HepG2 (cell line): Measurements from ENCODE around the gene ACSBG1. TPM values are rescaled to one million over a fixed set of nuclear protein-coding genes. Genes with fewer than 3 reads are reported as not detected.

ENCODE experiments used
- AHR ChIP-seq: IDR thresholded peaks from 2 replicates; pipeline ENCODE4 v1.6.1; 2018; ENCODE audit warnings: missing genetic modification reagents, missing compliant biosample characterization
- CC2D1A ChIP-seq: sonication (generic); formaldehyde crosslinking; IDR thresholded peaks from 2 replicates; pipeline ENCODE4 v1.8.1; 2023; ENCODE audit warnings: mild to moderate bottlenecking, missing genetic modification reagents
- CHCHD3 ChIP-seq: sonication (generic); formaldehyde crosslinking; IDR thresholded peaks from 2 replicates; pipeline ENCODE4 v1.8.0; 2022; ENCODE audit warnings: mild to moderate bottlenecking, missing genetic modification reagents, moderate library complexity
- ELF4 ChIP-seq: sonication (generic); formaldehyde crosslinking; IDR thresholded peaks from 2 replicates; pipeline ENCODE4 v1.5.0; 2020; ENCODE audit warnings: missing genetic modification reagents, mild to moderate bottlenecking, moderate library complexity, borderline replicate concordance
- GPN1 ChIP-seq: sonication (generic); formaldehyde crosslinking; IDR thresholded peaks from 2 replicates; pipeline ENCODE4 v1.5.1; 2020; ENCODE audit warnings: missing genetic modification reagents, borderline replicate concordance
- HDAC6 ChIP-seq: fragments of 200-600 bp; sonication (generic); IDR thresholded peaks from 2 replicates; pipeline ENCODE4 v1.7.0; 2017; ENCODE audit warnings: mild to moderate bottlenecking, antibody characterized with exemption, low read length, low read depth
- HHEX ChIP-seq: IDR thresholded peaks from 2 replicates; pipeline ENCODE4 v1.6.1; 2016; ENCODE audit warnings: control low read depth
- KDM3A ChIP-seq: IDR thresholded peaks from 2 replicates; pipeline ENCODE4 v1.6.1; 2018; ENCODE audit warnings: low read depth, missing compliant biosample characterization
- KLF9 ChIP-seq: IDR thresholded peaks from 2 replicates; pipeline ENCODE4 v1.6.1; 2016; ENCODE audit warnings: low read depth
- POLR2A ChIP-seq, 2 experiments: IDR thresholded peaks; 2 replicates each; pipeline ENCODE4 v1.6.1; 2011; ENCODE audit warnings: low read depth in 2 of 2, low read length in 2 of 2, mild to moderate bottlenecking in 1 of 2, moderate library complexity in 1 of 2; ENCODE audit not compliant: insufficient read depth in 1 of 2
- SMARCE1 ChIP-seq: fragments of 450-650 bp; IDR thresholded peaks from 2 replicates; pipeline ENCODE4 v1.6.1; 2017; ENCODE audit warnings: borderline replicate concordance
- TAF15 ChIP-seq: fragments of 200-400 bp; formaldehyde crosslinking; IDR thresholded peaks from one replicate; pipeline ENCODE4 v1.6.1; 2018; ENCODE audit warnings: mild to moderate bottlenecking, low read depth, low read length; ENCODE audit not compliant: poor library complexity, severe bottlenecking
- THAP11 ChIP-seq: IDR thresholded peaks from 2 replicates; pipeline ENCODE4 v1.6.1; 2016; ENCODE audit warnings: missing biosample characterization, missing genetic modification reagents
- ZNF30 ChIP-seq: sonication (generic); formaldehyde crosslinking; IDR thresholded peaks from 2 replicates; pipeline ENCODE4 v1.5.0; 2020; ENCODE audit warnings: mild to moderate bottlenecking, missing genetic modification reagents
- ZNF326 ChIP-seq: sonication (generic); formaldehyde crosslinking; IDR thresholded peaks from 2 replicates; pipeline ENCODE4 v1.4.0; 2020; ENCODE audit warnings: missing genetic modification reagents, borderline replicate concordance
- ZNF441 ChIP-seq: sonication (generic); formaldehyde crosslinking; IDR thresholded peaks from 2 replicates; pipeline ENCODE4 v1.7.0; 2021; ENCODE audit warnings: missing genetic modification reagents, borderline replicate concordance
- ZNF446 ChIP-seq: sonication (generic); formaldehyde crosslinking; IDR thresholded peaks from 2 replicates; pipeline ENCODE4 v1.5.0; 2020; ENCODE audit warnings: mild to moderate bottlenecking, missing genetic modification reagents
- ZNF550 ChIP-seq: sonication (generic); formaldehyde crosslinking; IDR thresholded peaks from 2 replicates; pipeline ENCODE4 v1.4.0; 2020; ENCODE audit warnings: mild to moderate bottlenecking, missing genetic modification reagents, borderline replicate concordance
- ZNF839 ChIP-seq: sonication (generic); formaldehyde crosslinking; IDR thresholded peaks from 2 replicates; pipeline ENCODE4 v1.4.0; 2020; ENCODE audit warnings: missing genetic modification reagents, mild to moderate bottlenecking, borderline replicate concordance
- polyA plus RNA-seq, 8 experiments: library from polyadenylated mRNA; depleted of rRNA in 3 of 8; stranded (reverse) in 7 of 8; unstranded in 1 of 8; fragments of >200 nt; fragmentation: Illumina TruSeq in 4 of 8; extraction: Trizol in 4 of 8; gene quantifications; 2 replicates each; pipeline versions ENCODE4 v1.2.1 to v1.2.3, GENCODE V29; 2011 to 2016; ENCODE audit warnings: low read depth in 4 of 8, missing spikeins in 1 of 8, mixed read lengths in 1 of 8; ENCODE audit not compliant: insufficient read depth in 1 of 8
- total RNA-seq, 5 experiments: library from RNA; depleted of rRNA; stranded (reverse); fragments of >200 nt; fragmentation: Illumina TruSeq; extraction: Trizol; gene quantifications; 2 replicates each; pipeline ENCODE4 v1.2.3, GENCODE V29; 2016; ENCODE audit warnings: low read depth in 1 of 5
- TF ChIP-seq, protein P1 (sequence below): sonication (generic); formaldehyde crosslinking; IDR thresholded peaks from 2 replicates; pipeline ENCODE4 v1.4.0; 2020; ENCODE audit warnings: missing genetic modification reagents
- TF ChIP-seq, protein P2 (sequence below): sonication (generic); formaldehyde crosslinking; IDR thresholded peaks from 2 replicates; pipeline ENCODE4 v1.4.0; 2020; ENCODE audit warnings: missing genetic modification reagents
- TF ChIP-seq, protein P3 (sequence below): sonication (generic); formaldehyde crosslinking; IDR thresholded peaks from 2 replicates; pipeline ENCODE4 v1.4.0; 2020; ENCODE audit warnings: missing genetic modification reagents

The ACSBG1 gene
- total and polyA plus RNA-seq, 2 of the 13 experiments (the other 11 are each of a cell fraction or from before 2014, with no cell fraction given), result 0.35 to 0.81 TPM

DNA sequence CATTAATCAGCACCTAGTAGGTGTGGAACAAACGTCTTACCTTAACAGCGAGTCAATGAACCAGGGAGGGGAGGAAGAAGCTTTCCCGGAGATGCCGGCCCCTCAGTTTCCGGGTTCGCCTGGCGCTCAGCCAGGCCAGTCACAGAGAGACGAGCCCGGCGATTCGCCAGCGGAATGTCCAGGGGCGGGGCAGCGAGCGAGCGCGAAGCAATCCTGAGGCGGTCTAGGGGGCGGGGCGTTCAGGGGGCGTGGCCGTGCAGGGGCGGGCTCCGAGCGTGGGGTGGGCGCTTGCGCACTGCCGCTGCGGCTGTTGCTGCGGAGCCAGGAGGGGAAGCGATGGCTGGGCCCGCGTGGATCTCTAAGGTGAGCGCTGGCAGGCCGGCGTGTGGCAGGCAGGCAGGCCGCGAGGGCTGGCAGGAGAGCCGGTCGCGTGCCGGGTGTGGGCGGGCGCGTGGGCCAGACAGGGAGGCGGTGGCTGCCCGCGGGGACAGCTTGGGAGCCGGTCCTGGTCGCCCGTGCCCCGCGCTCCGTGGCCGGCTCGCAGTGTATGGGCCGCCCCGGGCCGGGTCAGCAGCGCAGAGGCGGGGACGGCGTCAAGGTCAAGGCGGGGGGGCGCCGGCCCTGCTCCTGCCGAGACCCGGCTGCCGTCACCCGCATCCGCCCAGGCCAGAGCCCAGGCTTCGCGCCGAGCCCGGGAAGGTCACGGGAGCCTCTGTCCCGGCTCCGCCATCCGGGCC, 85.1 kb downstream of the ACSBG1 start, which contains the start of gene IDH3A (continued):
- TF ChIP-seq HDAC6, result no peak
- no peak for TF ChIP-seq SMARCE1
- TF ChIP-seq, protein P1, sequence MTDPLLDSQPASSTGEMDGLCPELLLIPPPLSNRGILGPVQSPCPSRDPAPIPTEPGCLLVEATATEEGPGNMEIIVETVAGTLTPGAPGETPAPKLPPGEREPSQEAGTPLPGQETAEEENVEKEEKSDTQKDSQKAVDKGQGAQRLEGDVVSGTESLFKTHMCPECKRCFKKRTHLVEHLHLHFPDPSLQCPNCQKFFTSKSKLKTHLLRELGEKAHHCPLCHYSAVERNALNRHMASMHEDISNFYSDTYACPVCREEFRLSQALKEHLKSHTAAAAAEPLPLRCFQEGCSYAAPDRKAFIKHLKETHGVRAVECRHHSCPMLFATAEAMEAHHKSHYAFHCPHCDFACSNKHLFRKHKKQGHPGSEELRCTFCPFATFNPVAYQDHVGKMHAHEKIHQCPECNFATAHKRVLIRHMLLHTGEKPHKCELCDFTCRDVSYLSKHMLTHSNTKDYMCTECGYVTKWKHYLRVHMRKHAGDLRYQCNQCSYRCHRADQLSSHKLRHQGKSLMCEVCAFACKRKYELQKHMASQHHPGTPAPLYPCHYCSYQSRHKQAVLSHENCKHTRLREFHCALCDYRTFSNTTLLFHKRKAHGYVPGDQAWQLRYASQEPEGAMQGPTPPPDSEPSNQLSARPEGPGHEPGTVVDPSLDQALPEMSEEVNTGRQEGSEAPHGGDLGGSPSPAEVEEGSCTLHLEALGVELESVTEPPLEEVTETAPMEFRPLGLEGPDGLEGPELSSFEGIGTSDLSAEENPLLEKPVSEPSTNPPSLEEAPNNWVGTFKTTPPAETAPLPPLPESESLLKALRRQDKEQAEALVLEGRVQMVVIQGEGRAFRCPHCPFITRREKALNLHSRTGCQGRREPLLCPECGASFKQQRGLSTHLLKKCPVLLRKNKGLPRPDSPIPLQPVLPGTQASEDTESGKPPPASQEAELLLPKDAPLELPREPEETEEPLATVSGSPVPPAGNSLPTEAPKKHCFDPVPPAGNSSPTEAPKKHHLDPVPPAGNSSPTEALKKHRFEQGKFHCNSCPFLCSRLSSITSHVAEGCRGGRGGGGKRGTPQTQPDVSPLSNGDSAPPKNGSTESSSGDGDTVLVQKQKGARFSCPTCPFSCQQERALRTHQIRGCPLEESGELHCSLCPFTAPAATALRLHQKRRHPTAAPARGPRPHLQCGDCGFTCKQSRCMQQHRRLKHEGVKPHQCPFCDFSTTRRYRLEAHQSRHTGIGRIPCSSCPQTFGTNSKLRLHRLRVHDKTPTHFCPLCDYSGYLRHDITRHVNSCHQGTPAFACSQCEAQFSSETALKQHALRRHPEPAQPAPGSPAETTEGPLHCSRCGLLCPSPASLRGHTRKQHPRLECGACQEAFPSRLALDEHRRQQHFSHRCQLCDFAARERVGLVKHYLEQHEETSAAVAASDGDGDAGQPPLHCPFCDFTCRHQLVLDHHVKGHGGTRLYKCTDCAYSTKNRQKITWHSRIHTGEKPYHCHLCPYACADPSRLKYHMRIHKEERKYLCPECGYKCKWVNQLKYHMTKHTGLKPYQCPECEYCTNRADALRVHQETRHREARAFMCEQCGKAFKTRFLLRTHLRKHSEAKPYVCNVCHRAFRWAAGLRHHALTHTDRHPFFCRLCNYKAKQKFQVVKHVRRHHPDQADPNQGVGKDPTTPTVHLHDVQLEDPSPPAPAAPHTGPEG (CRISPR knock-in tag), result no peak
- TF ChIP-seq ZNF30 (CRISPR knock-in tag), result no peak
- TF ChIP-seq CC2D1A (CRISPR knock-in tag), result no peak
- no peak; the same call in 1 of the 2 replicates for TF ChIP-seq ZNF446 (CRISPR knock-in tag)
- TF ChIP-seq ELF4 (CRISPR knock-in tag), result no peak
- peak; percentile 58 for TF ChIP-seq THAP11 (CRISPR knock-in tag)
- TF ChIP-seq, protein P2, sequence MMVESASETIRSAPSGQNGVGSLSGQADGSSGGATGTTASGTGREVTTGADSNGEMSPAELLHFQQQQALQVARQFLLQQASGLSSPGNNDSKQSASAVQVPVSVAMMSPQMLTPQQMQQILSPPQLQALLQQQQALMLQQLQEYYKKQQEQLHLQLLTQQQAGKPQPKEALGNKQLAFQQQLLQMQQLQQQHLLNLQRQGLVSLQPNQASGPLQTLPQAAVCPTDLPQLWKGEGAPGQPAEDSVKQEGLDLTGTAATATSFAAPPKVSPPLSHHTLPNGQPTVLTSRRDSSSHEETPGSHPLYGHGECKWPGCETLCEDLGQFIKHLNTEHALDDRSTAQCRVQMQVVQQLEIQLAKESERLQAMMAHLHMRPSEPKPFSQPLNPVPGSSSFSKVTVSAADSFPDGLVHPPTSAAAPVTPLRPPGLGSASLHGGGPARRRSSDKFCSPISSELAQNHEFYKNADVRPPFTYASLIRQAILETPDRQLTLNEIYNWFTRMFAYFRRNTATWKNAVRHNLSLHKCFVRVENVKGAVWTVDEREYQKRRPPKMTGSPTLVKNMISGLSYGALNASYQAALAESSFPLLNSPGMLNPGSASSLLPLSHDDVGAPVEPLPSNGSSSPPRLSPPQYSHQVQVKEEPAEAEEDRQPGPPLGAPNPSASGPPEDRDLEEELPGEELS (CRISPR knock-in tag), result no peak
- TF ChIP-seq GPN1 (CRISPR knock-in tag), result no peak
- no peak for TF ChIP-seq KLF9 (CRISPR knock-in tag)
- no peak for TF ChIP-seq HHEX
- peak; percentile 57; the same call in 1 of the 2 replicates for TF ChIP-seq CHCHD3 (CRISPR knock-in tag)
- TF ChIP-seq ZNF441, result peak; percentile 69
- TF ChIP-seq, protein P3, sequence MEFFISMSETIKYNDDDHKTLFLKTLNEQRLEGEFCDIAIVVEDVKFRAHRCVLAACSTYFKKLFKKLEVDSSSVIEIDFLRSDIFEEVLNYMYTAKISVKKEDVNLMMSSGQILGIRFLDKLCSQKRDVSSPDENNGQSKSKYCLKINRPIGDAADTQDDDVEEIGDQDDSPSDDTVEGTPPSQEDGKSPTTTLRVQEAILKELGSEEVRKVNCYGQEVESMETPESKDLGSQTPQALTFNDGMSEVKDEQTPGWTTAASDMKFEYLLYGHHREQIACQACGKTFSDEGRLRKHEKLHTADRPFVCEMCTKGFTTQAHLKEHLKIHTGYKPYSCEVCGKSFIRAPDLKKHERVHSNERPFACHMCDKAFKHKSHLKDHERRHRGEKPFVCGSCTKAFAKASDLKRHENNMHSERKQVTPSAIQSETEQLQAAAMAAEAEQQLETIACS, result no peak
- peak; percentile 68 to 88 for TF ChIP-seq POLR2A (IDR thresholded peaks at IDR 0.05; ENCODE audit: insufficient read depth in 1 of 2, low read depth in 2 of 2, low read length in 2 of 2)
- TF ChIP-seq AHR, result no peak
- TF ChIP-seq ZNF839, result no peak; the same call in 1 of the 2 replicates
- no peak for TF ChIP-seq ZNF326 (CRISPR knock-in tag)
- no peak for TF ChIP-seq ZNF550 (CRISPR knock-in tag)
- TF ChIP-seq KDM3A (CRISPR knock-in tag), result no peak
- no peak for TF ChIP-seq TAF15
